Loucy (cell line): ENCODE results near the gene LASP1.
A peak's percentile ranks its signal among the peaks of the same experiment; 100 is the strongest.

ENCODE experiments used
- H2AFZ ChIP-seq: fragments of 200-600 bp; sonication (generic); 2 replicates; pipeline ENCODE4 v1.6.0; 2016; ENCODE audit warnings: antibody characterized with exemption, mild to moderate bottlenecking, low read length, moderate library complexity
- H3F3A ChIP-seq: fragments of 200-600 bp; 2 replicates; pipeline ENCODE4 v1.6.0; 2016; ENCODE audit warnings: antibody characterized with exemption, low read depth, mild to moderate bottlenecking
- H3K27me3 ChIP-seq: fragments of 200-600 bp; sonication (generic); 2 replicates; pipeline ENCODE4 v1.6.1; 2014; ENCODE audit warnings: low read length, mild to moderate bottlenecking; ENCODE audit not compliant: insufficient read depth, poor library complexity, severe bottlenecking
- H3K36me3 ChIP-seq: fragments of 200-600 bp; sonication (generic); 2 replicates; pipeline ENCODE4 v1.6.1; 2016; ENCODE audit warnings: low read length; ENCODE audit not compliant: insufficient read depth
- H3K4me1 ChIP-seq: fragments of 200-600 bp; sonication (generic); 2 replicates; pipeline ENCODE4 v1.5.1; 2014; ENCODE audit warnings: low read length, mild to moderate bottlenecking; ENCODE audit not compliant: insufficient read depth, poor library complexity, severe bottlenecking
- H3K4me2 ChIP-seq: fragments of 200-600 bp; sonication (generic); 2 replicates; pipeline ENCODE4 v1.6.0; 2014; ENCODE audit warnings: antibody characterized with exemption, low read length, low read depth, mild to moderate bottlenecking; ENCODE audit not compliant: poor library complexity, severe bottlenecking
- H3K4me3 ChIP-seq: fragments of 200-600 bp; sonication (generic); 2 replicates; pipeline ENCODE4 v1.5.1; 2014; ENCODE audit warnings: low read length, mild to moderate bottlenecking, mixed read lengths; ENCODE audit not compliant: poor library complexity, severe bottlenecking
- H3K79me2 ChIP-seq: fragments of 200-600 bp; sonication (generic); 2 replicates; pipeline ENCODE4 v1.6.1; 2014; ENCODE audit warnings: low read length; ENCODE audit not compliant: insufficient read depth
- H3K9ac ChIP-seq: fragments of 200-600 bp; sonication (generic); 2 replicates; pipeline ENCODE4 v1.6.0; 2014; ENCODE audit warnings: mild to moderate bottlenecking, low read depth, low read length, moderate library complexity; ENCODE audit not compliant: poor library complexity, severe bottlenecking
- H3K9me2 ChIP-seq: fragments of 200-600 bp; sonication (generic); replicated peaks from 2 replicates; pipeline ENCODE4 v1.6.1; 2016; ENCODE audit warnings: low read depth, low read length, mixed read lengths
- H3K9me3 ChIP-seq: fragments of 200-600 bp; sonication (generic); 2 replicates; pipeline ENCODE4 v1.6.1; 2014; ENCODE audit warnings: mild to moderate bottlenecking, antibody characterized with exemption, low read length, low read depth; ENCODE audit not compliant: insufficient read depth
- H4K20me1 ChIP-seq: fragments of 200-600 bp; sonication (generic); 2 replicates; pipeline ENCODE4 v1.6.0; 2014; ENCODE audit warnings: antibody characterized with exemption, low read length, mild to moderate bottlenecking; ENCODE audit not compliant: insufficient read depth, poor library complexity, severe bottlenecking
- EZH2phosphoT487 ChIP-seq: fragments of 200-600 bp; IDR thresholded peaks from 2 replicates; pipeline ENCODE4 v1.6.1; 2018; ENCODE audit warnings: antibody characterized with exemption, mild to moderate bottlenecking, moderate library complexity, borderline replicate concordance
- TF ChIP-seq, protein P1 (sequence below): fragments of 200-600 bp; sonication (generic); conservative IDR thresholded peaks from 2 replicates; pipeline ENCODE4 v1.5.1; 2014; ENCODE audit warnings: mild to moderate bottlenecking, antibody characterized with exemption, low read length

Gene LASP1, protein sequence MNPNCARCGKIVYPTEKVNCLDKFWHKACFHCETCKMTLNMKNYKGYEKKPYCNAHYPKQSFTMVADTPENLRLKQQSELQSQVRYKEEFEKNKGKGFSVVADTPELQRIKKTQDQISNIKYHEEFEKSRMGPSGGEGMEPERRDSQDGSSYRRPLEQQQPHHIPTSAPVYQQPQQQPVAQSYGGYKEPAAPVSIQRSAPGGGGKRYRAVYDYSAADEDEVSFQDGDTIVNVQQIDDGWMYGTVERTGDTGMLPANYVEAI

DNA sequence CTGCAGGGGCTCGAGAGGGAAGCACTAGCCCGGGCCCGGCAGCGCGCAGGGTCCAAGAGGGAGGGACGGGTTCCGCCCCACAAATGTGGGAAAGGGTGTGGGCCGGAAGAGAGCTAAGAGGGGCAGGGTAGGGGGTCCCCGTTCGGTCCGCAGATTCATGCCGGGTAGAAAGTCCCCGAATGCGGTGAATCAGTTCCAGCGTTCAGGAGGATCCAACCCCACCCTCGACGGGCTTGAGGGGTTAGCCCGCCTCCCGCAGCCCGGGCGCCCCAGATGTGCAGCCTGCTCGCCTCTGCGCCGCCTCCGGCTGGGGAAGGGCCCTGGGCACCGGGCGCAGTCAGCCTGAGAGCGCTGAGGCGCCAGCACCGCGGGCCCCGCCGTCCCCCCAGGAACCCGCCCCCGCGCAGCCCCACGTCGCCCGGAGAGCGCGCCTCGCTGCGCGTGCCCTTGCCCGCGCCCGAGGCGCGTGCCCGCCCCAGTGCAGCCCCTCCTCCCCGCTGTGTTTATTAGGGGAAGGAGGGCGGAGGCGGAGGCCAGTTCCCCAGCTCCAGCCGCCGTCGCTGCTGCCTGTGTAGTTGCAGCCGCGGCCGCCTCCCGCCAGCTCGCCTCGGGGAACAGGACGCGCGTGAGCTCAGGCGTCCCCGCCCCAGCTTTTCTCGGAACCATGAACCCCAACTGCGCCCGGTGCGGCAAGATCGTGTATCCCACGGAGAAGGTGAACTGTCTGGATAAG, at the start of gene LASP1:
TSS of gene LASP1 (plus strand) at position 533 of the 733 bp plus-strand sequence. CDS start at position 665, 132 bp downstream.
- Histone ChIP-seq H4K20me1 (peaks cover 36% of the 10 kb centered on the region), H3K4me3 (peak within 1 kb of the TSS; percentile 88), H3K4me1 (peaks cover 29% of the 10 kb centered on the region), H3K9ac (peak within 1 kb of the TSS; percentile 97), H3K9me3 (no peaks in the 10 kb centered on the region), H2AFZ (peak within 1 kb of the TSS; percentile 85), H3K79me2 (peaks cover 46% of the 10 kb centered on the region), H3K9me2 (no peaks in the 10 kb centered on the region), H3F3A (no peaks in the 10 kb centered on the region; the same call in 1 of the 2 replicates), H3K27me3 (no peaks in the 10 kb centered on the region), H3K36me3 (no peaks in the 10 kb centered on the region), H3K4me2 (peak within 1 kb of the TSS; percentile 91)
- TF ChIP-seq EZH2phosphoT487 = no peak
- TF ChIP-seq, protein P1, sequence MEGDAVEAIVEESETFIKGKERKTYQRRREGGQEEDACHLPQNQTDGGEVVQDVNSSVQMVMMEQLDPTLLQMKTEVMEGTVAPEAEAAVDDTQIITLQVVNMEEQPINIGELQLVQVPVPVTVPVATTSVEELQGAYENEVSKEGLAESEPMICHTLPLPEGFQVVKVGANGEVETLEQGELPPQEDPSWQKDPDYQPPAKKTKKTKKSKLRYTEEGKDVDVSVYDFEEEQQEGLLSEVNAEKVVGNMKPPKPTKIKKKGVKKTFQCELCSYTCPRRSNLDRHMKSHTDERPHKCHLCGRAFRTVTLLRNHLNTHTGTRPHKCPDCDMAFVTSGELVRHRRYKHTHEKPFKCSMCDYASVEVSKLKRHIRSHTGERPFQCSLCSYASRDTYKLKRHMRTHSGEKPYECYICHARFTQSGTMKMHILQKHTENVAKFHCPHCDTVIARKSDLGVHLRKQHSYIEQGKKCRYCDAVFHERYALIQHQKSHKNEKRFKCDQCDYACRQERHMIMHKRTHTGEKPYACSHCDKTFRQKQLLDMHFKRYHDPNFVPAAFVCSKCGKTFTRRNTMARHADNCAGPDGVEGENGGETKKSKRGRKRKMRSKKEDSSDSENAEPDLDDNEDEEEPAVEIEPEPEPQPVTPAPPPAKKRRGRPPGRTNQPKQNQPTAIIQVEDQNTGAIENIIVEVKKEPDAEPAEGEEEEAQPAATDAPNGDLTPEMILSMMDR = no peak

DNA sequence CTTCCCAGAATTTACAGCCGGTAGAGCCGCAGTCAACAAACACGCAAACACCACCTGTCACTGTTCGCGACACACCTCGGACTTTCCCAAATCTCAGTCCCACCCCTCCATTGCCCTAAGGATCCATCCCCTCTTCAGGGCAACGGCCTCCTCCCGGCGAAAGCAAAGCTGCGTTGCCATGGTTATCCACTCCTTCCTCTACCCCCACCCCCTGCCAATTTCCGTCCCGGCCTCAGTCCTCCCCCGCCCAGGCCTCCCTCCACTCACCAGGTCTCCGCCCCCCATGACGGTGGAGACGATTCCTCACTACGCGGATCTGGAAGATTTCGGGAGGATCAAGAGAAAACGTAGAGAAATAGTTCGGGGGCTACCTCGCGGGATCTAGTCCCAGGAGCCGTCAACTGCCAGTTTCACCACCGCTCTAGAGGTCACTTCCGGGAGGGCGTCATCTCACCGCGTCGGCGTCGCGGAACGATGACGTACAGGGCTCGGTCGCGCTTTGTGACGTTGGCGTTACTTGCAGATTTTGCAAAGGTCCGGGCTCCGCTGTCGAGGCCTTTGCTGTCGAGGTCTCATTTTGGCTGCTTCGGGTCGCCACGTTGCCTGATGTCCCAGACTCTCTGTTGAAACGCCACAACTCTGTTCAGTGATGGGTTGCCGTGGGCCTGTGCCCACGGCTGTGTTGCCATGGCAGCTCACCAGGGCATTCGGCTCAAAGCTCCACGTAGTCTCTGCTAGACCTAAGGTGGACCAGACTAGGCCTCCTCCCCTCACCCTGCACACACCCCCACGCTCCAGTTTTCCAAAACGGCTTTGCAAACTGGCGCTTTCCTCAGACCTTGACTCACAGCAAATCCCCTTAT, 44.7 kb upstream of the LASP1 start, which contains the start of gene CWC25:
TSS of gene CWC25 (minus strand) at position 423 of the 863 bp plus-strand sequence. CDS start at position 285, 138 bp downstream.
- Histone ChIP-seq H3K27me3 (no peaks in the 10 kb centered on the region), H3K9me2 (no peaks in the 10 kb centered on the region), H3K36me3 (peaks cover 9% of the 10 kb centered on the region; the same call in 1 of the 2 replicates), H3K4me3 (peak within 1 kb of the TSS; percentile 99), H3F3A (no peaks in the 10 kb centered on the region), H3K4me2 (peak within 1 kb of the TSS; percentile 78), H3K4me1 (peaks cover 19% of the 10 kb centered on the region), H2AFZ (peak within 1 kb of the TSS; percentile 97), H3K79me2 (peaks cover 46% of the 10 kb centered on the region), H4K20me1 (peaks cover 18% of the 10 kb centered on the region), H3K9me3 (no peaks in the 10 kb centered on the region), H3K9ac (peak within 1 kb of the TSS; percentile 86)
- TF ChIP-seq EZH2phosphoT487 = no peak
- TF ChIP-seq, protein P1 = no peak

DNA sequence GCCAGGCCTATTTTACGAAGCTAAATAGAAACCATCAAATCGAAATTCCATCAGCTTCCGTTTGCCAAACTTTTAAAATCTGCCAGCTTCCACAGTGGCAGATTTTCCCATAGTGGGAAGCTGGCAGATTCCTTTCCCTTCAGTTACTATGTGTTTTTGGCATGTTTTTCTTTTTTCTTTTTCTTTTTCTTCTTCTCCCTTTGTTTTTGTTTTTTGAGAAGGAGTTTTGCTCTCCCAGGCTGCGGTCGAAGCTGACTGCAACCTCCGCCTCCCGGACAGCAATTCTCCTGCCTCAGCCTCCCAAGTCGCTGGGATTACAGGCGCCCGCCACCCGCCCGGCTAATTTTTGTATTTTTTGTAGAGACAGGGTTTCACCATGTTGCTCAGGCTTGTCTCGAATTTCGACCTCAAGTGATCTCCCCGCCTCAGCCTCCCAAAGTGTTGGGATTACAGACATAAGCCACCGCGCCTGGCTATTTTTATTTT, 44.1 kb upstream of the LASP1 start:
- Histone ChIP-seq H2AFZ (peak overlapping the region; percentile 97), H3K9me3 (no peaks in the 10 kb centered on the region), H3K79me2 (peaks cover 40% of the 10 kb centered on the region), H3K9me2 (no peaks in the 10 kb centered on the region), H3K27me3 (no peaks in the 10 kb centered on the region), H4K20me1 (peaks cover 15% of the 10 kb centered on the region), H3K4me2 (peak overlapping the region; percentile 78), H3K9ac (peak overlapping the region; percentile 86), H3K36me3 (peaks cover 3% of the 10 kb centered on the region; the same call in 1 of the 2 replicates), H3K4me1 (peaks cover 19% of the 10 kb centered on the region), H3F3A (no peaks in the 10 kb centered on the region), H3K4me3 (peak overlapping the region; percentile 99)
- no peak for TF ChIP-seq EZH2phosphoT487
- TF ChIP-seq, protein P1 = no peak
